ENCODE measurements around the gene KCNN4.

Gene KCNN4

DNA sequence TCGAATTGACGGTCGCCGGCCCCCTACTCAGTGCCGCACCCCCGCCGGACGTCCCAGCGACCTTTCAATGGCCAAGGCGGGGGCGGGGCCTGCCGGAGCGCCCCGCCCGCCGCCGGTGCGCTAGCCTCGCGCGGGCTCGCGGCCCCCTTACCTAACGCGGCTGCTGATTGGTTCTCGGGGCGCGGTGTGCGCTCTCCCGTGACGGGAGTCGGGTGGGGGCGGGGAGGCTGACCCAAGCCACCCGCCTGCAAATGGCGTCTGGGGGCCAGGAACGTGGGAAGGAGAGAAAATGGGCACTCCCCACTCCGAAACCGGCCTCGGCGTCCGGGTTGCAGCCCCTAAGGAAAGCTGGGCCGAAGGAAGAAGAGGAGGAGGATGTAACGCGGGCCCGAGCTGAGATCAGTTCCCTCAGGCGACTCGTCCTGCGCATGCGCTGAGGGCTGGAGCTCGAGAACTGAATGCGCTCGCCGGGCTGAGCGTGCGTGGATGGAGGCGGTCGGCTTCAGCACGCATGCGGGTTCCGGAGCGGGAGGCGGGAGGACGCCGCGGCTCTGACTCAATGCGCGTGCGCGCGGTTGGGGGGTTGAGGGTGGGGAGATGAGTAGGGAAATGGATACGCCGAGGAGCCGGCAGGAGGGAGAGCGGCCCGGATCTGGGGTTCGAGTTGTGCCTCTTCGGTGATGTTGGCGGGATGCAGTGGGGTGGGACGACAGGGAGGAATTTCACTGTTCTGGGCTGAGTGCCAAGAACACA lies 26.1 kb downstream of the KCNN4 start, which contains the start of gene SMG9 (continued):
- no peak for TF ChIP-seq SALL2 (tag by site-specific recombination; IDR thresholded peaks at IDR 0.05; ENCODE audit: borderline replicate concordance)
- peak; percentile 17; the same call in 1 of the 2 replicates for TF ChIP-seq REPIN1 (tag by site-specific recombination; IDR thresholded peaks at IDR 0.05; ENCODE audit: low read depth)
- TF ChIP-seq ZNF184 (tag by site-specific recombination; IDR thresholded peaks at IDR 0.05) = peak; percentile 75; the same call in 1 of the 2 replicates
- no peak for TF ChIP-seq ZNF426 (tag by site-specific recombination; IDR thresholded peaks at IDR 0.05)
- TF ChIP-seq ZNF266 (tag by site-specific recombination; IDR thresholded peaks at IDR 0.05; ENCODE audit: low read depth) = no peak
- no peak for TF ChIP-seq ZNF157 (tag by site-specific recombination; IDR thresholded peaks at IDR 0.05)
- TF ChIP-seq, protein P1, sequence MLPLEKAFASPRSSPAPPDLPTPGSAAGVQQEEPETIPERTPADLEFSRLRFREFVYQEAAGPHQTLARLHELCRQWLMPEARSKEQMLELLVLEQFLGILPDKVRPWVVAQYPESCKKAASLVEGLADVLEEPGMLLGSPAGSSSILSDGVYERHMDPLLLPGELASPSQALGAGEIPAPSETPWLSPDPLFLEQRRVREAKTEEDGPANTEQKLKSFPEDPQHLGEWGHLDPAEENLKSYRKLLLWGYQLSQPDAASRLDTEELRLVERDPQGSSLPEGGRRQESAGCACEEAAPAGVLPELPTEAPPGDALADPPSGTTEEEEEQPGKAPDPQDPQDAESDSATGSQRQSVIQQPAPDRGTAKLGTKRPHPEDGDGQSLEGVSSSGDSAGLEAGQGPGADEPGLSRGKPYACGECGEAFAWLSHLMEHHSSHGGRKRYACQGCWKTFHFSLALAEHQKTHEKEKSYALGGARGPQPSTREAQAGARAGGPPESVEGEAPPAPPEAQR (tag by site-specific recombination; IDR thresholded peaks at IDR 0.05) = 0 out of 2 replicates have a peak, but pooled peaks have one; percentile 48
- TF ChIP-seq ZNF155 (tag by site-specific recombination; IDR thresholded peaks at IDR 0.05) = no peak
- TF ChIP-seq, protein P2, sequence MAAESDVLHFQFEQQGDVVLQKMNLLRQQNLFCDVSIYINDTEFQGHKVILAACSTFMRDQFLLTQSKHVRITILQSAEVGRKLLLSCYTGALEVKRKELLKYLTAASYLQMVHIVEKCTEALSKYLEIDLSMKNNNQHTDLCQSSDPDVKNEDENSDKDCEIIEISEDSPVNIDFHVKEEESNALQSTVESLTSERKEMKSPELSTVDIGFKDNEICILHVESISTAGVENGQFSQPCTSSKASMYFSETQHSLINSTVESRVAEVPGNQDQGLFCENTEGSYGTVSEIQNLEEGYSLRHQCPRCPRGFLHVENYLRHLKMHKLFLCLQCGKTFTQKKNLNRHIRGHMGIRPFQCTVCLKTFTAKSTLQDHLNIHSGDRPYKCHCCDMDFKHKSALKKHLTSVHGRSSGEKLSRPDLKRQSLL (tag by site-specific recombination; IDR thresholded peaks at IDR 0.05) = no peak; the same call in 1 of the 2 replicates
- no peak for TF ChIP-seq ZNF596 (tag by site-specific recombination; IDR thresholded peaks at IDR 0.05)
- no peak for TF ChIP-seq ZNF521 (tag by site-specific recombination; IDR thresholded peaks at IDR 0.05)
- TF ChIP-seq, protein P3, sequence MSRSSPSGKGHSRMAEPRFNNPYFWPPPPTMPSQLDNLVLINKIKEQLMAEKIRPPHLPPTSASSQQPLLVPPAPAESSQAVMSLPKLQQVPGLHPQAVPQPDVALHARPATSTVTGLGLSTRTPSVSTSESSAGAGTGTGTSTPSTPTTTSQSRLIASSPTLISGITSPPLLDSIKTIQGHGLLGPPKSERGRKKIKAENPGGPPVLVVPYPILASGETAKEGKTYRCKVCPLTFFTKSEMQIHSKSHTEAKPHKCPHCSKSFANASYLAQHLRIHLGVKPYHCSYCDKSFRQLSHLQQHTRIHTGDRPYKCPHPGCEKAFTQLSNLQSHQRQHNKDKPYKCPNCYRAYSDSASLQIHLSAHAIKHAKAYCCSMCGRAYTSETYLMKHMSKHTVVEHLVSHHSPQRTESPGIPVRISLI (tag by site-specific recombination; IDR thresholded peaks at IDR 0.05) = no peak
- no peak; the same call in 1 of the 2 replicates for TF ChIP-seq ZNF239 (tag by site-specific recombination; IDR thresholded peaks at IDR 0.05)
- TF ChIP-seq, protein P4, sequence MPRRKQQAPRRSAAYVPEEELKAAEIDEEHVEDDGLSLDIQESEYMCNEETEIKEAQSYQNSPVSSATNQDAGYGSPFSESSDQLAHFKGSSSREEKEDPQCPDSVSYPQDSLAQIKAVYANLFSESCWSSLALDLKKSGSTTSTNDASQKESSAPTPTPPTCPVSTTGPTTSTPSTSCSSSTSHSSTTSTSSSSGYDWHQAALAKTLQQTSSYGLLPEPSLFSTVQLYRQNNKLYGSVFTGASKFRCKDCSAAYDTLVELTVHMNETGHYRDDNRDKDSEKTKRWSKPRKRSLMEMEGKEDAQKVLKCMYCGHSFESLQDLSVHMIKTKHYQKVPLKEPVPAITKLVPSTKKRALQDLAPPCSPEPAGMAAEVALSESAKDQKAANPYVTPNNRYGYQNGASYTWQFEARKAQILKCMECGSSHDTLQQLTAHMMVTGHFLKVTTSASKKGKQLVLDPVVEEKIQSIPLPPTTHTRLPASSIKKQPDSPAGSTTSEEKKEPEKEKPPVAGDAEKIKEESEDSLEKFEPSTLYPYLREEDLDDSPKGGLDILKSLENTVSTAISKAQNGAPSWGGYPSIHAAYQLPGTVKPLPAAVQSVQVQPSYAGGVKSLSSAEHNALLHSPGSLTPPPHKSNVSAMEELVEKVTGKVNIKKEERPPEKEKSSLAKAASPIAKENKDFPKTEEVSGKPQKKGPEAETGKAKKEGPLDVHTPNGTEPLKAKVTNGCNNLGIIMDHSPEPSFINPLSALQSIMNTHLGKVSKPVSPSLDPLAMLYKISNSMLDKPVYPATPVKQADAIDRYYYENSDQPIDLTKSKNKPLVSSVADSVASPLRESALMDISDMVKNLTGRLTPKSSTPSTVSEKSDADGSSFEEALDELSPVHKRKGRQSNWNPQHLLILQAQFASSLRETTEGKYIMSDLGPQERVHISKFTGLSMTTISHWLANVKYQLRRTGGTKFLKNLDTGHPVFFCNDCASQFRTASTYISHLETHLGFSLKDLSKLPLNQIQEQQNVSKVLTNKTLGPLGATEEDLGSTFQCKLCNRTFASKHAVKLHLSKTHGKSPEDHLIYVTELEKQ (tag by site-specific recombination; IDR thresholded peaks at IDR 0.05; ENCODE audit: borderline replicate concordance) = no peak
- TF ChIP-seq, protein P5, sequence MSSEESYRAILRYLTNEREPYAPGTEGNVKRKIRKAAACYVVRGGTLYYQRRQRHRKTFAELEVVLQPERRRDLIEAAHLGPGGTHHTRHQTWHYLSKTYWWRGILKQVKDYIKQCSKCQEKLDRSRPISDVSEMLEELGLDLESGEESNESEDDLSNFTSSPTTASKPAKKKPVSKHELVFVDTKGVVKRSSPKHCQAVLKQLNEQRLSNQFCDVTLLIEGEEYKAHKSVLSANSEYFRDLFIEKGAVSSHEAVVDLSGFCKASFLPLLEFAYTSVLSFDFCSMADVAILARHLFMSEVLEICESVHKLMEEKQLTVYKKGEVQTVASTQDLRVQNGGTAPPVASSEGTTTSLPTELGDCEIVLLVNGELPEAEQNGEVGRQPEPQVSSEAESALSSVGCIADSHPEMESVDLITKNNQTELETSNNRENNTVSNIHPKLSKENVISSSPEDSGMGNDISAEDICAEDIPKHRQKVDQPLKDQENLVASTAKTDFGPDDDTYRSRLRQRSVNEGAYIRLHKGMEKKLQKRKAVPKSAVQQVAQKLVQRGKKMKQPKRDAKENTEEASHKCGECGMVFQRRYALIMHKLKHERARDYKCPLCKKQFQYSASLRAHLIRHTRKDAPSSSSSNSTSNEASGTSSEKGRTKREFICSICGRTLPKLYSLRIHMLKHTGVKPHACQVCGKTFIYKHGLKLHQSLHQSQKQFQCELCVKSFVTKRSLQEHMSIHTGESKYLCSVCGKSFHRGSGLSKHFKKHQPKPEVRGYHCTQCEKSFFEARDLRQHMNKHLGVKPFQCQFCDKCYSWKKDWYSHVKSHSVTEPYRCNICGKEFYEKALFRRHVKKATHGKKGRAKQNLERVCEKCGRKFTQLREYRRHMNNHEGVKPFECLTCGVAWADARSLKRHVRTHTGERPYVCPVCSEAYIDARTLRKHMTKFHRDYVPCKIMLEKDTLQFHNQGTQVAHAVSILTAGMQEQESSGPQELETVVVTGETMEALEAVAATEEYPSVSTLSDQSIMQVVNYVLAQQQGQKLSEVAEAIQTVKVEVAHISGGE (tag by site-specific recombination; conservative IDR thresholded peaks at IDR 0.05; ENCODE audit: low read depth) = peak; percentile 70
- TF ChIP-seq, protein P6, sequence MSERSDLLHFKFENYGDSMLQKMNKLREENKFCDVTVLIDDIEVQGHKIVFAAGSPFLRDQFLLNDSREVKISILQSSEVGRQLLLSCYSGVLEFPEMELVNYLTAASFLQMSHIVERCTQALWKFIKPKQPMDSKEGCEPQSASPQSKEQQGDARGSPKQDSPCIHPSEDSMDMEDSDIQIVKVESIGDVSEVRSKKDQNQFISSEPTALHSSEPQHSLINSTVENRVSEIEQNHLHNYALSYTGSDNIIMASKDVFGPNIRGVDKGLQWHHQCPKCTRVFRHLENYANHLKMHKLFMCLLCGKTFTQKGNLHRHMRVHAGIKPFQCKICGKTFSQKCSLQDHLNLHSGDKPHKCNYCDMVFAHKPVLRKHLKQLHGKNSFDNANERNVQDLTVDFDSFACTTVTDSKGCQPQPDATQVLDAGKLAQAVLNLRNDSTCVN (tag by site-specific recombination; optimal IDR thresholded peaks at IDR 0.05) = peak; percentile 100
- TF ChIP-seq HOXA7 (CRISPR knock-in tag; IDR thresholded peaks at IDR 0.05; ENCODE audit: borderline replicate concordance) = no peak
- no peak for TF ChIP-seq ZNF221 (tag by site-specific recombination; IDR thresholded peaks at IDR 0.05; ENCODE audit: borderline replicate concordance)
- peak; percentile 78 for TF ChIP-seq YY2 (tag by site-specific recombination; IDR thresholded peaks at IDR 0.05)
- no peak; the same call in 1 of the 2 replicates for TF ChIP-seq ZNF121 (tag by site-specific recombination; IDR thresholded peaks at IDR 0.05)
- TF ChIP-seq, protein P7, sequence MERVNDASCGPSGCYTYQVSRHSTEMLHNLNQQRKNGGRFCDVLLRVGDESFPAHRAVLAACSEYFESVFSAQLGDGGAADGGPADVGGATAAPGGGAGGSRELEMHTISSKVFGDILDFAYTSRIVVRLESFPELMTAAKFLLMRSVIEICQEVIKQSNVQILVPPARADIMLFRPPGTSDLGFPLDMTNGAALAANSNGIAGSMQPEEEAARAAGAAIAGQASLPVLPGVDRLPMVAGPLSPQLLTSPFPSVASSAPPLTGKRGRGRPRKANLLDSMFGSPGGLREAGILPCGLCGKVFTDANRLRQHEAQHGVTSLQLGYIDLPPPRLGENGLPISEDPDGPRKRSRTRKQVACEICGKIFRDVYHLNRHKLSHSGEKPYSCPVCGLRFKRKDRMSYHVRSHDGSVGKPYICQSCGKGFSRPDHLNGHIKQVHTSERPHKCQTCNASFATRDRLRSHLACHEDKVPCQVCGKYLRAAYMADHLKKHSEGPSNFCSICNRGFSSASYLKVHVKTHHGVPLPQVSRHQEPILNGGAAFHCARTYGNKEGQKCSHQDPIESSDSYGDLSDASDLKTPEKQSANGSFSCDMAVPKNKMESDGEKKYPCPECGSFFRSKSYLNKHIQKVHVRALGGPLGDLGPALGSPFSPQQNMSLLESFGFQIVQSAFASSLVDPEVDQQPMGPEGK (tag by site-specific recombination; IDR thresholded peaks at IDR 0.05) = peak; percentile 100
- TF ChIP-seq KLF10 (tag by site-specific recombination; IDR thresholded peaks at IDR 0.05) = peak; percentile 95
- no peak for TF ChIP-seq ZNF48 (tag by site-specific recombination; IDR thresholded peaks at IDR 0.05)
